GM12878 (cell line): ENCODE measurements around the gene DGKK. TPM values are rescaled to one million over a fixed set of nuclear protein-coding genes. Genes with fewer than 3 reads are reported as not detected.
A peak's percentile ranks its signal among the peaks of the same experiment; 100 is the strongest.

Experiments
- ATAC-seq: fragments of 200-7000 bp; cut with Tn5 transposase; 3 replicates; pipeline ENCODE4 v1.9.1; 2020; ENCODE audit warnings: mild to moderate bottlenecking, moderate library complexity
- BruUV-seq: library from RNA; stranded (reverse); fragments of 400-500 nt; replicated peaks from 2 replicates; lab custom pipeline; 2021; lab: Mats Ljungman, UMichigan
- CTCF ChIA-PET: fragments of 300-600 bp; sonication (Branson Sonifier 250); formaldehyde crosslinking; extraction: SDS; loops from one replicate; lab custom pipeline; 2021; ENCODE audit warnings: inconsistent platforms; lab: Yijun Ruan, JAX
- POLR2A ChIA-PET: fragments of 350-600 bp; formaldehyde crosslinking; extraction: SDS; loops from one replicate; lab custom pipeline; 2021; ENCODE audit warnings: inconsistent platforms; lab: Charles Lee
- RAD21 ChIA-PET: fragments of 300-600 bp; sonication (Branson Sonifier 250); formaldehyde crosslinking; loops from one replicate; lab custom pipeline; 2023; ENCODE audit warnings: antibody characterized with exemption; ENCODE audit not compliant: unreplicated experiment; lab: Charles Lee
- SMC1A ChIA-PET: fragments of 300-600 bp; sonication (Branson Sonifier 250); formaldehyde crosslinking; loops from one replicate; lab custom pipeline; 2023; ENCODE audit not compliant: unreplicated experiment, uncharacterized antibody; lab: Charles Lee
- DNase-seq: peaks from one replicate; pipeline ENCODE4 v3.0.0-alpha.2; 2011; ENCODE audit warnings: low read depth, low spot score
- FAIRE-seq: peaks from 3 replicates; lab custom pipeline; 2011; peaks lifted over from hg19 to GRCh38; lab: Jason Lieb, UNC
- H2AFZ ChIP-seq: 2 replicates; pipeline ENCODE4 v1.6.0; 2011; ENCODE audit warnings: low read depth, low read length, control low read depth; ENCODE audit not compliant: control insufficient read depth
- H3K27ac ChIP-seq: 2 replicates; pipeline ENCODE4 v1.5.1; 2011; ENCODE audit warnings: control low read depth; ENCODE audit not compliant: control insufficient read depth, insufficient read depth
- H3K27me3 ChIP-seq, 2 experiments: replicated peaks in 1 of 2; 2 replicates each; pipeline versions ENCODE4 v1.6.0 to v1.6.1; 2011; ENCODE audit warnings: low read length in 1 of 2; ENCODE audit not compliant: control insufficient read depth in 2 of 2, insufficient read depth in 2 of 2
- H3K36me3 ChIP-seq, 2 experiments: 2 replicates each; pipeline ENCODE4 v1.5.1; 2011; ENCODE audit warnings: low read length in 1 of 2; ENCODE audit not compliant: control insufficient read depth in 2 of 2, insufficient read depth in 2 of 2
- H3K4me1 ChIP-seq: 2 replicates; pipeline ENCODE4 v1.6.1; 2011; ENCODE audit warnings: mild to moderate bottlenecking, low read length, moderate library complexity, mixed read lengths; ENCODE audit not compliant: control insufficient read depth, insufficient read depth
- H3K4me2 ChIP-seq: 2 replicates; pipeline ENCODE4 v1.6.0; 2011; ENCODE audit warnings: control low read depth; ENCODE audit not compliant: control insufficient read depth, insufficient read depth
- H3K4me3 ChIP-seq: fragments of 200-600 bp; sonication (generic); 2 replicates; pipeline ENCODE4 v1.5.1; 2016
- H3K79me2 ChIP-seq: 2 replicates; pipeline ENCODE4 v1.6.0; 2011; ENCODE audit warnings: low read length; ENCODE audit not compliant: control insufficient read depth, insufficient read depth
- H3K9ac ChIP-seq: 2 replicates; pipeline ENCODE4 v1.8.0; 2011; ENCODE audit warnings: low read length, control low read depth, mixed read lengths; ENCODE audit not compliant: control insufficient read depth, insufficient read depth
- H3K9me3 ChIP-seq: replicated peaks from 3 replicates; pipeline ENCODE4 v1.5.1; 2011; ENCODE audit warnings: mild to moderate bottlenecking, low read length; ENCODE audit not compliant: control insufficient read depth, insufficient read depth
- H4K20me1 ChIP-seq: 2 replicates; pipeline ENCODE4 v1.6.0; 2011; ENCODE audit not compliant: control insufficient read depth, insufficient read depth
- CTCF ChIP-seq, 3 experiments: IDR thresholded peaks in 2 of 3; conservative IDR thresholded peaks in 1 of 3; 2 replicates each; pipeline ENCODE4 v1.5.1; 2011; ENCODE audit warnings: low read depth in 3 of 3, low read length in 3 of 3, mild to moderate bottlenecking in 3 of 3, control low read depth in 2 of 3, moderate library complexity in 2 of 3, inconsistent platforms in 1 of 3, mixed read lengths in 1 of 3; ENCODE audit not compliant: control insufficient read depth in 2 of 3, insufficient read depth in 1 of 3; ENCODE audit errors: extremely low read depth in 1 of 3
- ELK1 ChIP-seq: IDR thresholded peaks from 2 replicates; pipeline ENCODE4 v1.6.1; 2012; ENCODE audit warnings: low read depth, low read length, improper control_type of control experiment
- PML ChIP-seq: IDR thresholded peaks from 2 replicates; pipeline ENCODE4 v1.6.1; 2012; ENCODE audit warnings: low read length, inconsistent platforms
- SPI1 ChIP-seq: IDR thresholded peaks from 2 replicates; pipeline ENCODE4 v1.6.1; 2011; ENCODE audit warnings: low read depth, mild to moderate bottlenecking, low read length, moderate library complexity, borderline replicate concordance; ENCODE audit not compliant: insufficient read depth
- WGBS: methylation state at CpG from one replicate; pipeline ENCODE4 v1.1.6; 2016; ENCODE audit warnings: low lambda C conversion rate; ENCODE audit not compliant: insufficient replicate concordance, insufficient coverage; ENCODE audit errors: missing lambda C conversion rate; 5-methylcytosine and 5-hydroxymethylcytosine counted together
- in situ Hi-C: fragments of 300-500 bp; cut with MboI; formaldehyde crosslinking; loops from 9 replicates; pipeline ENCODE4 v1.14.3; 2018; ENCODE audit warnings: mixed read lengths
- intact Hi-C: fragments of 100-400 bp; cut with micrococcal nuclease; formaldehyde crosslinking; loops from one replicate; pipeline ENCODE4 v1.14.2; 2022; ENCODE audit not compliant: unreplicated experiment
- polyA plus RNA-seq, 11 experiments: library from polyadenylated mRNA; depleted of rRNA in 4 of 11; unstranded in 6 of 11; stranded (reverse) in 5 of 11; fragments of >200 nt; fragmentation: Nextera tagmentation in 4 of 11; fragmentation: Illumina TruSeq in 1 of 11; extraction: Ambion mirVana in 4 of 11; extraction: Trizol in 1 of 11; gene quantifications; 1 replicate in 1 of 11; 2 replicates in 10 of 11; pipeline versions ENCODE4 v1.2.1 to v1.2.3, GENCODE V29; 2011 to 2016; ENCODE audit warnings: inconsistent platforms in 2 of 11, missing spikeins in 2 of 11, low read depth in 1 of 11
- total RNA-seq, 4 experiments: library from RNA; depleted of rRNA in 3 of 4; stranded (reverse); fragments of >200 nt in 3 of 4; fragmentation: Illumina TruSeq in 1 of 4; extraction: Trizol in 1 of 4; gene quantifications; 2 replicates each; pipeline versions ENCODE4 v1.2.1 to v1.2.3, GENCODE V29; 2013 to 2021

DGKK gene
- total and polyA plus RNA-seq, 10 of the 15 experiments (the other 5 are each of a cell fraction or from before 2014, with no cell fraction given) = under 0.01 to 0.03 TPM; not detected in 8

- POLR2A ChIA-PET = no interaction called here
- no peaks in the 10 kb centered on the region; a peak in 1 of 4 replicates for H3K27me3 ChIP-seq
- no peak for FAIRE-seq
- no peak overlapping the region for H3K27ac ChIP-seq
- no peak overlapping the region for H3K4me3 ChIP-seq
- RAD21 ChIA-PET = no interaction called here
- no peaks in the 10 kb centered on the region for H3K4me1 ChIP-seq
- intact Hi-C loops (no loop called here), in situ Hi-C loops (no loop called here)
- peak; percentile 61 for ATAC-seq
- no peaks in the 10 kb centered on the region for H3K36me3 ChIP-seq
- 25% methylated on average over 2 of the region's 2 CpGs for WGBS
- BruUV-seq = no TSS peak
- peak; percentile 23 to 29 (median 27); a peak in 4 of 6 replicates for TF ChIP-seq CTCF (IDR thresholded peaks at IDR 0.05 in 2 of 3, conservative IDR thresholded peaks at IDR 0.05 in 1 of 3; ENCODE audit: control insufficient read depth in 2 of 3, extremely low read depth in 1 of 3, insufficient read depth in 1 of 3, low read depth in 3 of 3, low read length in 3 of 3)
- TF ChIP-seq ELK1 = no peak
- no peak for TF ChIP-seq PML
- TF ChIP-seq SPI1 = 0 out of 2 replicates have a peak, but pooled peaks have one; percentile 15
- no peak overlapping the region for H2AFZ ChIP-seq
- SMC1A ChIA-PET = no interaction called here
- H3K9ac ChIP-seq = no peak overlapping the region
- no peaks in the 10 kb centered on the region for H3K79me2 ChIP-seq
- no peak for DNase-seq
- no peak overlapping the region for H3K4me2 ChIP-seq
- CTCF ChIA-PET = no interaction called here
- no peaks in the 10 kb centered on the region for H3K9me3 ChIP-seq
- no peaks in the 10 kb centered on the region for H4K20me1 ChIP-seq
These were observed 22.1 kb downstream of the DGKK start for GRCh38 chrX:50448565-50448964.
